ENCODE measurements around the gene TMEFF1.
"Not testable (repeated sequence)": the region's sequence is repeated elsewhere in the genome, so short reads cannot be mapped to it uniquely, and the experiment has no call there.

TMEFF1 gene

DNA sequence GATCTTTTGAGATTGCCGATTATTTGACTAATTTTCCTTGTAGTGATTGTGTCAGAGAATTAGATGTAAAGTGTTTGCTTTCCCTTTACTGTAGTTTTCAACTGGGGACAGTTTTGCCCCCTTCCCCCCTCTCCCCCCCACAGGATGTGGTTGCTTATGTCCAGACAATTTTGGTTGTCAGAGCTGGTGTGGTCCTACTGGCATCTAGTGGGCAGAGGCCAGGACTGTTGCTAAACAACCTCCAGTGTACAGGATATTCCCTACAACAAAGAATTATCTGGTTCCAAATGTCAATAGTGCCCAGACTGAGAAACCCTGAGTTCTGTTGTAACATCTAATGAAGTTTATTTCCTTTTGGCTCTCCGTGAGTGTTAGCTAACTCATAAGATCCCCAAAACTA is 20.0 kb downstream of the TMEFF1 start:
- no peak for DNase-seq (ENCODE audit: low spot score)

- DNase-seq (ENCODE audit: low spot score), result no peak
Measured at GRCh38 chr9:100498592-100498991, 25.6 kb downstream of the TMEFF1 start.

- no peak for DNase-seq (ENCODE audit: low spot score)
Measured at GRCh38 chr9:100499460-100499859, 26.5 kb downstream of the TMEFF1 start.

GRCh38 chr9:100499866-100500265 is 26.9 kb downstream of the TMEFF1 start:
- DNase-seq (ENCODE audit: low spot score), result no peak

GRCh38 chr9:100505564-100506159 is 32.7 kb downstream of the TMEFF1 start:
- peak; percentile 54 for DNase-seq (ENCODE audit: low spot score)

- DNase-seq (ENCODE audit: low spot score), result not testable (repeated sequence)
Measured at GRCh38 chr9:100507350-100507749, 34.4 kb downstream of the TMEFF1 start.

- no peak for DNase-seq (ENCODE audit: low spot score)
Measured at GRCh38 chr9:100511205-100511604, 38.3 kb downstream of the TMEFF1 start.

DNA sequence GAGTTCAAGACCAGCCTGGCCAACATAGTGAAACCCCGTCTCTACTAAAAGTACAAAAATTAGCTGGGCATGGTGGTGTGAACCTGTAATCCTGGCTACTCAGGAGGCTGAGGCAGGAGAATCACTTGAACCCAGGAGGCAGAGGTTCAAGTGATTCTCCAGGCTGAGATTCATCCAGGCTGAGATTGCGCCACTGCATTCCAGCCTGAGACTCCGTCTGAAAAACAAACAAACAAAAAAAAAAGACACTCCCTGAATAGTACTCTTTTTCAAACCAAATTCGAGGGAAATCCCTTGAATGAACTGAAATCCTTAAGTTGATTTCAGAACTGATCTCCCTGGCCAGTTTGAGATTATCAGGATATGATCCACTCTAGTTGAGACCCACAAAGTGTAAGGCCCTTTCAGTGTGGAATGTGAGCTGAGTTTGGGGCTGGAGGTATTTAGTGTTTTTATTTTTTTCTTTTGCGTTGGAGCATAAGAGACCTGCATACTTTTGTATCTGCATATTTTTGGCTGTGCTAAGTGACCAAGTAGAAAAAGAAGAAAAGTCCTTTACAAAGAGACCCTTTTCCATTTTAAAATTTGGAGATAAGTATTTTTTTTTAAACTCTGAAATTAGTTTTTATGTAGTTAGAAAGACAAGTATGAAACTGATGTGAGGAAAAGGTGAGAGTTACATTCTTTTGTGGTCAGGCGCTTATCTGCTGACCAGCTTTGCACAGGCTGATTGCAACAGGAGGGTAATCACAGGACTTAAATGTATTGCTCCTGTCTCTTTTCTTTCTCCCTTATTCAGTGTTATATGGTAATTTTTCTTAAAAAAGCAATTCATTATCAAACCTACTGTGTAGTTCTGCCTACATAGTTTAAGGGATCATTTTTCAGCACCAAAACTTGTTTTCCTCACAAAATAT is 42.9 kb downstream of the TMEFF1 start:
- no peak for DNase-seq (ENCODE audit: low spot score)

DNA sequence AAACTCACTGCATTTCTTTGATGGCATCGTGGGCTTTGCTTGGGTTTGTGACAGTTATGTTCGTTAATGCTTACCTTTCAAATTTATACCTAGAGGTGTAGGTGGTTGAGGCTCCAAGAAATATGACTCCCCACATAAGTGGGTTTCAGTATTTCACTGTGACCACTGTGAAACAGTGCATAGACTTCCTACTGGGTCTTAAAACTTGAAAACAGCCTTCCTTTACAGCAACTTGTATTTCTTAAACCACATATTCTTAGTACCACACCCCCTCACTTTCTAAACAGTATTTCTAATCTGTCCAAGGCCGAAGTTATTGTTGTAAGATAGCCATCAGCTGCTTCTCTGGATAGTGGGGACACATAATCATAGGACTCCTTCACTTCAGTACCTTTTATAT is 48.3 kb downstream of the TMEFF1 start:
- DNase-seq (ENCODE audit: low spot score), result no peak

DNA sequence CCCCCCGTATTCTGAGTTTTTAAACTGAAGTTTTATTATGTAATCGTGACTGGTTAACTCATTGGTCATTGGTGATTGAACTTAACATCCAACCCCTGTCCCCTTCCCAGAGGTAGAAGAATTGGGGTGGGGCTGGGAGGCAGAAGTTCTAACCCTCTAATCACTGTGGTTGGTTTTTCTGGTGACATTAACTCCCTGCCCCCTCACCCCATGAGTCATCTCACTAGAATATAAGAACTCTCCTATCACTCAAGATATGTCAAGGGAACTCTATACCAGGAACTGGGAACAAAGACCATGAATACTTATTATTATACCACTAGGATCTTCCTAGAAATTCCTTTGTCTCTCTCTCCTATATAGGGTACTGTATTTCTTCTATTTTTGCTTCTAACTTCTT is 52.6 kb downstream of the TMEFF1 start:
- no peak for DNase-seq (ENCODE audit: low spot score)

GRCh38 chr9:100527180-100527794 is 54.3 kb downstream of the TMEFF1 start:
- not testable (repeated sequence) for DNase-seq (ENCODE audit: low spot score)

DNA sequence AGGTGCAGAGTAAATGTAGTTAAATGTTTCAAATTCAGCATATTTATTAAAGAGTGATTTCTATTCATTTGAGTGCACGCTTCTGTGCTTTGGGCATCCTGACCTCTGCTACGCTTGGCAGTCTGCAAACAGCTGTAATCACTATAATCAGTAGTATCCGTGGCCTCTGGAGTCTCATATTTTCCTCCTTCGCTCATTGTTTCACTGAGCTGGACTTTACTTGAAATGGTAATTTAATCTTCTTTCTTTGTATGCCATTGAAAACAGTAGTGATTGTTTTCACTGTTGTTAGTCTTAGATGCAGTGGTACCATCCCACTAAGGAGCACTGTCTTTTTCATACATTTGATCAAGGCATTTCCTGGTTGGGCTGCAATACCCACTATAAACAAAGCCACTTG is 61.5 kb downstream of the TMEFF1 start:
- DNase-seq (ENCODE audit: low spot score), result no peak

DNA sequence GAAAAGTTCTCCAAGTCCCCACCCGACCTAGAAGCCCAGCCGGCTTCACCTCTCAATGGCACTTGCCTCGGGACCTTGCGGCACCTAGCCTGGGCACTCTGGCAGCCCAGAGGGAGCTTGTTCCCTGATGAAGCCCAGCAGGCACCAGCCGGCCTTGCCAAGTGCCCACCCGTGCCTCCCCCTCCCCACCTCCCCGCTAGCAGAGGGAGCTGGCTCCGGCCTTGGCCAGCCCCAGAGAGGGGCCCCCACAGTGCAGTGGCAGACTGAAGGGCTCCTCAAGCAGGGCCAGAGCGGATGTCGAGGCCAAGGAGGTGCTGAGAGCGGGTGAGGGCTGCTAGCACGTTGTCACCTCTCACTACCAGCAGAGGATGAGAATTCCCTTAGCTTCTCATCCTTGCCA is 67.4 kb downstream of the TMEFF1 start:
- DNase-seq (ENCODE audit: low spot score), result no peak

DNA sequence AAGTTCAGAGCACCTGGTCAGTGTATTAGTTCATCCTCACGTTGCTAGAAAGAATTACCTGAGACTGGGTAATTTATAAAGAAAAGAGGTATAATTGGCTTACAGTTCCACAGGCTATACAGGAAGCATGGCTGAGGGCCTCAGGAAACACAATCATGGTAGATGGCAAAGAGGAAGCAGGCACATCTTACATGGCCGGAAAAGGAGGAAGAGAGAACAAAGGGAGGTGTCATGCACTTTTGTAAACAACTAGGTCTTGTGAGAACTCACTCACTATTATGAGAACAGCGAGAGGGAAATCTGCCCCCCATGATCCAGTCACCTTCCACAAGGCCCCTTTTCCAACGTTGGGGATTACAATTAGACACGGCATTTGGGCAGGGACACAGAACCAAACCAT is 76.1 kb downstream of the TMEFF1 start:
- no peak for DNase-seq (ENCODE audit: low spot score)

- DNase-seq (ENCODE audit: low spot score), result no peak
Measured at GRCh38 chr9:100554935-100555401, 82.0 kb downstream of the TMEFF1 start.

DNA sequence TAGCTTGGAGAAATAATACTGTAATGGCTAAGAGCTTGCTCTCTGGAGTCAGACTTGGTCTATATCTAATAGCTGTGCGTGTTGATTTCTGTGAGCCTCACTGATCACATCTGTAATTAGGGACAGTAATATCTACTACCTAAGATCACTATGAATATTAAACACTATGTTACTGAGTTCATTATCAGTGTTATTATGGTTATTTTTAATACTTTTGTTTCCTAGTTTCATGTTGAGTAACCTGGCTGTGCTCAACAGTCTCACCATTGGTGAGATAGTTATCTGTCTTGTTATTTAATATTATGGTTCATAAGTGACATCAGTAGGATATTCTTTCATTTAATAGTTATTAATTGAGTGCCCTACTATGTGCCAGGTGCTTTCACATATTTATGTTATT is 82.5 kb downstream of the TMEFF1 start:
- DNase-seq (ENCODE audit: low spot score), result no peak

DNA sequence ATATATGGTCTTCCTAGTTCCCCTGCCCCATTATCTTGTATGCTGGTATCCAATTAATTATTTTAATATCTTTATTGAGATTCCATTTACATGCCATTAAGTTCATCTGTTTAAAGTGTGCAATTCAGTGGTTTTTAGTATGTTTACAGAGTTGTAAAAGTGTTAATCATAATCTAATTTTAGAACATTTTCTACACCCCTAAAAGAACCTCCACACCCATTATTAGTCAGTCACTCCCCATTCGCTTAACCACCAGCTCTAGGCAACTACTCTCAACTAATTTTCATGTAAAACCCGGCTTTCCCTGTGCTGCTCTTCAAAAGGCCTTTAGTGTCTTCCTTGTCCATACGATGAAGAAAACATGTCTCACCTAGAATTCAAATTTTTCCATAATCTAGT is 84.1 kb downstream of the TMEFF1 start:
- no peak for DNase-seq (ENCODE audit: low spot score)

DNA sequence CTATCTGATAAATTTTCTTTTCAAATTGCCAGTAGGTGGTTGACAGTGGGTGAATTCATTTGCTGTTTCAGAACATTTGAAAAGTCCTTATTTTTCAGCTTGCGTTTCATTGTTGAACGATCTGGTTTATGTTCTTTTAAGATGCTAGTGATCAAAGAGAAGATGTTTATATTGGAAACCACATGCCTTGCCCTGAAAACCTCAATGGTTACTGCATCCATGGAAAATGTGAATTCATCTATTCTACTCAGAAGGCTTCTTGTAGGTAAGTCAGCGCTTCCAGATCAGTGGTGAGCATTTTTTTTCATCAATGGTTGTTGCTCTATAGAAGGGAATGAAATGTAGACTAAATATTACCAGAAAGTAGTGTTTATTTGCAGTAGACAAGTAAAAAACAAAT is 88.3 kb downstream of the TMEFF1 start:
- DNase-seq (ENCODE audit: low spot score), result no peak

- no peak for DNase-seq (ENCODE audit: low spot score)
Measured at GRCh38 chr9:100567856-100568255, 94.9 kb downstream of the TMEFF1 start.

DNA sequence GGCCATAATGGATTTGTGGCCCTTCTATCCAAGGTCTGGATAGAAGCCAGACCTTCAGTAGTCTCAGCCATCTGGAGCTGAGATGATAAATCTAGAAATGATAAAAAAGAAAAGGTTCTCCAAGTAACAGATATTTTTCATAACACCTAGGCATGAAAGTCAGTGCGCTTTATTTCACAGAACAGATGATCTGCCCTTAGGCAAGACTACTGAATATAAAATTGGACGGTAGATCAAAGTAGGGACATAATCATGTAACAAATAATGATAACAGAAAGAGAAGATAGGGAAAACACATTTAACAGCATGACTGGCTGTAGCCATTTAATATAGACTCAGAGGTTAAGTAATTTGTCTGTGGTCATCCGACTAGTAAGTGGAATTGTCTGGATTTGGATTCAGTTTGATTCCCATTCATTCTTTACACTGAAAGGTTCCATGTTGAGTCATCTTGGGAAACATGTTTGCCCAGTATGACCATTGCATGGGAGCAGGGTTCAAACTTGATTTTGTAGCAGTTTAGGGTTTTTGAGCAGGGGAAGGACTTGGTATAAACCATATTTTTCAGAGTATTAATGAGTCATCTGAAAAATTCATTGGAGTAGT is 100.8 kb downstream of the TMEFF1 start:
- DNase-seq (ENCODE audit: low spot score), result no peak

DNA sequence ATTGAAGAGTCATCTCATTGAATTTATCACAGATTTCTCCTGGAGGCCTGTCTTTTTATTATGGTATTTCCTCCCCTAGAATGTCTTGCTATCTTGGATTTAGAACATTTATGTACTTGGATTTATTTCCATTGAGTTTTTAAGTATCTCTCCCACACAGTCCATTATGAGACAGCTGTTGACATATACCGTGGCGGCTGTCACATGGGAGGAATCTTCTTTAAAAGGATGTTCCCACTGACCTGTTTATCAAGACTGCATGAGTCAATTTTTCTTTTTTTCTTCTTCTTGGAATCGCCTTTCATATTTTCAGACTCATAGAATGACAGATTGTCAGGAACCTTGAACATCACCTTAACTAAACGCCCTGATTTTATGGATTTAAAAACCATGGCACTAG is 102.1 kb downstream of the TMEFF1 start:
- no peak for DNase-seq (ENCODE audit: low spot score)

- no peak for DNase-seq (ENCODE audit: low spot score)
Measured at GRCh38 chr9:100575765-100576386, 102.9 kb downstream of the TMEFF1 start.
